HG03571 (cell line): Measurements from ENCODE around the gene SLF2.

Experiments used
- ATAC-seq: cut with Tn5 transposase; IDR thresholded peaks from one replicate; pipeline ENCODE4 v1.9.1; 2021; ENCODE audit not compliant: unreplicated experiment

Gene SLF2, protein sequence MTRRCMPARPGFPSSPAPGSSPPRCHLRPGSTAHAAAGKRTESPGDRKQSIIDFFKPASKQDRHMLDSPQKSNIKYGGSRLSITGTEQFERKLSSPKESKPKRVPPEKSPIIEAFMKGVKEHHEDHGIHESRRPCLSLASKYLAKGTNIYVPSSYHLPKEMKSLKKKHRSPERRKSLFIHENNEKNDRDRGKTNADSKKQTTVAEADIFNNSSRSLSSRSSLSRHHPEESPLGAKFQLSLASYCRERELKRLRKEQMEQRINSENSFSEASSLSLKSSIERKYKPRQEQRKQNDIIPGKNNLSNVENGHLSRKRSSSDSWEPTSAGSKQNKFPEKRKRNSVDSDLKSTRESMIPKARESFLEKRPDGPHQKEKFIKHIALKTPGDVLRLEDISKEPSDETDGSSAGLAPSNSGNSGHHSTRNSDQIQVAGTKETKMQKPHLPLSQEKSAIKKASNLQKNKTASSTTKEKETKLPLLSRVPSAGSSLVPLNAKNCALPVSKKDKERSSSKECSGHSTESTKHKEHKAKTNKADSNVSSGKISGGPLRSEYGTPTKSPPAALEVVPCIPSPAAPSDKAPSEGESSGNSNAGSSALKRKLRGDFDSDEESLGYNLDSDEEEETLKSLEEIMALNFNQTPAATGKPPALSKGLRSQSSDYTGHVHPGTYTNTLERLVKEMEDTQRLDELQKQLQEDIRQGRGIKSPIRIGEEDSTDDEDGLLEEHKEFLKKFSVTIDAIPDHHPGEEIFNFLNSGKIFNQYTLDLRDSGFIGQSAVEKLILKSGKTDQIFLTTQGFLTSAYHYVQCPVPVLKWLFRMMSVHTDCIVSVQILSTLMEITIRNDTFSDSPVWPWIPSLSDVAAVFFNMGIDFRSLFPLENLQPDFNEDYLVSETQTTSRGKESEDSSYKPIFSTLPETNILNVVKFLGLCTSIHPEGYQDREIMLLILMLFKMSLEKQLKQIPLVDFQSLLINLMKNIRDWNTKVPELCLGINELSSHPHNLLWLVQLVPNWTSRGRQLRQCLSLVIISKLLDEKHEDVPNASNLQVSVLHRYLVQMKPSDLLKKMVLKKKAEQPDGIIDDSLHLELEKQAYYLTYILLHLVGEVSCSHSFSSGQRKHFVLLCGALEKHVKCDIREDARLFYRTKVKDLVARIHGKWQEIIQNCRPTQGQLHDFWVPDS

DNA sequence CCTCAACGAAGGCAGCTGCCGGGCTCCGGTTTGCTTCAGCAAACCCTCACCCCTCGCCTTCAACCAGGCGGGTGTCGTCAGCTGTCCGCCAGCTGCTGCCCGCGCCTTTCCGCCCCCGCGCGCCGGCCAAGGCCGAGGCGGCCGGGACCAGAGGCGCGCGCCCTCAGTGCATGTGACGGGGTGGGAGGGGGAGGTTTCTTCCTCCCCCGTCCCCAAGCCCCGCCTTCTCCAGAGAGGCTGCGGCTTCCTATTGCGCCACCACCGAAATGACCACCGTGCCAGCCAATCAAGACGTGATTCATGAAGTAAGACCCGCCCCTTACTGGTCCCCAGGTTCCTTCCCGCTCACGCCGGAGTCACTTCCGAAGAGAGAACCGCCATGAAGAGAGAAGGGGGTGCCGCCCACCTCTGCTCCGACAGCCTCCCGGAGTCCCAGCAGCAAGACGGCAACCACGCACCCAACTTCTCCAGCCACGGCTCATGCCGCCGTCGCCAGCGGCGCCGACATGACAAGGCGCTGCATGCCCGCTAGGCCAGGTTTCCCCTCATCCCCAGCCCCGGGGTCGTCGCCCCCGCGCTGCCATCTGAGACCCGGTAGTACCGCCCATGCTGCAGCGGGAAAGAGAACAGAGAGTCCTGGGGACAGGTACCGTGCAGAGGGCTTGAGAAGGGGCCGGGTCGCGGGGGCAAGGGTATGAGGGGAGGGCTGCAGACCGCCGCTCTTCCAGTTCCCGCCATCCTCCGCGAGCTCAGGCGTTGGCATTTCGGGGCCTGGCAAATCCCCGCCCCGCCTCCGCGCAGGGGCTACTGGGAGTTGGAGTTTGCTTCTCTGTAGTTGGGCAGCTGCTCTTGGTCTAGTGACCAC, at the start of gene SLF2:
SLF2 (plus strand) TSS at position 359 of the 865 bp plus-strand sequence; CDS start at position 507, 148 bp downstream.
- peak; percentile 92 for ATAC-seq

DNA sequence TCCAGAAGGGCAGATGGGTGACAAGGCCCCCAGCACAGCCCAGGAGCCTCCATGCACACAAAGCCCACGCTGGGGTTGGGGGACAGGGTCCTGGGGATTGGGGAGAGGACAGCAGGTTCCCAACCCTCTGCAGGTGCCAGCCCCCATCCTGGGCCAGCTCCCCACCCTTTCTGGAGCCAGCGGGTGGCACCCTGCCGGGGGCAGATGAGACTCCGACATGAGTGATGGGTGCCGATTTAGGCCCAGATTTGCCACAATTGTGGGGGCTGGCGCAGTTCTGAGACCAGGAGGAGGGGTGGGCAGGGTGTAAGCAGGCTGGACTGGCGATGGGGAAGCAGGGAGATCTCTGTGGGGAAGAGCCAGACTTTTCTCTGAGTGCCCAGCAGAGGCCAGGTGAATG, 49.3 kb upstream of the SLF2 start:
- no peak for ATAC-seq

DNA sequence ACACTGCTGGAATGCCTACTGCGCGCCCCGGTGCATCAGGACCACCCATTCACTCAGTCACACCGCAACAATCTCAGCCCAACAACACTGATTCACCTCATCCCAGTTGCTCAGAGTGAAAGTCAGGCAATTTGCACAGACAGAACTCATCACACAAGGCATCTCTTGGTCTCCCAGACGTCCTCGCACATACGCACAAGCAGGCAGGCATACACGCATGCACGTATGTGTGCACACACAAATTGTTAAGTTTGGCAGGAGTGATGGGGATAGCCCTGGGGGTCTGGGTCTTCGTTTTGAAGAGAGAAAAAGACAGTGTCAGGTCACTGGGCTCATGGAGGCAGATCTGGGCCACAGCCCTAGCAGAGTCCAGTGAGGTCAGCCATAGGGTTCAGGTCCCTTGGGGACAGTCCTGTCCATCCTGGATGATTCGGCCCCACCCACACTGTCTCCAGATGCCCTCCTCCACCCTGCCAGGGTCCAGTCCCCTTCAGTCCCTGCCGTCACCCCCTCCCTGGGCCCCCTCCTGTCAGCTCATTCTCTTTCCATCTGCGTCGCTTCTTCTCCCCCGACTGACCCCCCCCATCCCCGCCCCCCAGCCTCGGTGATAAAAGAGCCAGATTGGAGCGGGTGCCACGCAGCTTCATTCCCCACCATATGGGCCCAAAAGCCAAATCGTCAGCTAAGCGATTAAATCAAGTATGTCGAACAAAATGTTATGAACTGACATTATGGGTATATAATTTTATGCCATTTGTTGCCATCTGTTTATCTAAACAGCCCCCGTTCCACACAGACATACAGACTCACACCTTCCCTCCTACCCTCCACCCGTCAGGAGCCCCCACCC, 48.5 kb upstream of the SLF2 start:
- no peak for ATAC-seq

DNA sequence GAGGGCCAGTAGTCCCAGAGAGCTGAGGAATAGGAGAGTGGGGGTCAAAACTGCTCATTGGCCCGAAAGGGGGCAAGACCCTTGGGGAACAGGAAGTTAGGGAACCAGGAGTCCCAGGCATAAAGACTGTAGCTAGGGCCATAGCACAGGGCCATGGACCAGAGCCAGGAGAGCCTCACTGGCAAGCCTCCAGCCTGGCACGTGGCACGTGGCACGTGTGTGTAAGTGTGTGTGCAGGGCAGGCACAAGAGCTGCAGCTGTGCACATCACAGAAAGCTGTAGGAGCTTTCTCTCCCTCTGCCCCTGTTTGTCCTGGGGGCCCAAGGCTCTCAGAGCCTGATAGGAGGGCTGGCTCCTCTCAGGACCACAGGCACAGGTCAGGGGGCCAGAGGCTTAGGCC, 47.8 kb upstream of the SLF2 start:
- ATAC-seq = no peak

DNA sequence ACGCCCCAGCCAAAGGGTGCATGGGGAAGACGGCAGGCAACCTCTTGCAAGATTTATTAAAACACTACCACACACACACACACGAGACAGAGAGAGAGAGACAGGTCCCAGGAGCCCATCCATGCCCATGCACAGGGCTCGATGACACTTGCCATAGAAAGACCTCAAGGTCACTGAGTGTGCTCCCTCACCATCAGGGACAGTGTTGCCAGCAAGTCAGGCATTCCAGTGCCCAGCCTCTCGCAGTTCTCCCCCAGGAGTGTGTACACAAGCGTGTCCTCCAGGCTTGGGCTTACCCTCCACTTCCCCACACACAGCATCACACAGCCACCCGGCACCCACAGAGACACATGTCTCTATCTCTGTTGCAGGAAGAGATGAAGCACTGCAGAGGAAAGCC, 46.8 kb upstream of the SLF2 start:
- ATAC-seq = no peak

DNA sequence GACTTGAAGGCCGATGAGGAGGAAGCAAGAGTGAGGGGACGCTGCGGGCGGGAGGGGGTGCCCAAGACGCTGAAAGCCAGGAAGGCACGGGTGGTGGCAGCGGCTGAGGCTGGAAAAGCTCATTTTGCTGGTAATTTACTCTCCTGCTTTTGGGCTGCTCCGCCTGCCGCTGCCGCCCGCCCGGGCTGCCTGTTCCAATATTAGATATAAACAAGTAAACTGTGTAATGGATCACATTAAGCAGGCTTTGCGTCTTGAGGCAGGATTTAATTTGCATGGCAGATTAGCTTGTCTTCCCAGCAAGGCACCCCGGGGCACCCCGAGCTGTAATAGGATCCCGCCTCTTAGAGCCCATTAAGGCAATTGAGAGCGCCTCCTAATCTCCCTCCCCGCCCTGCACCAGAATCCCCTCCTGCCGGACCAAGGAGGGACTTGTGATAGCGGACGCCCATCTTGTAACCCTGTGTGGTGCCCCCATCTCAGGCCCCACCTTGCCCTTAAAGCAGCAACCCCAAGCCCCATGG, 46.1 kb upstream of the SLF2 start:
- no peak for ATAC-seq

DNA sequence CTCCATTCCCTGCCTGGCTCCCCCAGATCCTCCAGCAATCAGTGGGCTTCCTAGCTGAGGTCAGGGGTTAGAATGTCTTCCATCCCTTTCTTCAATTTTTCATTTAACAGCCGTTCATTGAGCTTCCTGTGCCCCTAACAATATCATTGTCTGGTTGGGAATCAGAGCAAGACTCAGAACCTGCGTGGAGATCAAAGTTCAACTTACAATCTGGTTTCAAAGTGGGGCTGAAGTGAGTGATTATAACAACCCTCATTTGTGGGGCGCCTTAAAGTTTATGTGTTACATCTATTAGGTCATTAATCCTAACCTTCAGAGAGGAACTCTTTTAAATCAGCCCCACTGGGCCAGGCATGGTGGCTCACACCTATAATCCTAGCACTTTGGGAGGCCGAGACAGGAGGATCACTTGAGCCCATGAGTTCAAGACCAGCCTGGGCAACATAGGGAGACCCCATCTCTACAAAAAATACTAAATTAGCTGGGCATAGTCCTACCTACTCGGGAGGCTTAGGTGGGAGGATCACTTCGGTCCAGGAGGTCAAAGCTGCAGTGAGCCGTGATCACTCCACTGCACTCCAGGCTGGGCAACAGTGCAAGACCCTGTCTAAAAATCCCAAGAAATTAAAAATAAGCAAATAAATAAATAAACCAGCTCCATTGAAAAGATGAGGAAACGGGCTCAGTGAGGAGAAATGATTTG, 45.4 kb upstream of the SLF2 start:
- ATAC-seq = no peak

DNA sequence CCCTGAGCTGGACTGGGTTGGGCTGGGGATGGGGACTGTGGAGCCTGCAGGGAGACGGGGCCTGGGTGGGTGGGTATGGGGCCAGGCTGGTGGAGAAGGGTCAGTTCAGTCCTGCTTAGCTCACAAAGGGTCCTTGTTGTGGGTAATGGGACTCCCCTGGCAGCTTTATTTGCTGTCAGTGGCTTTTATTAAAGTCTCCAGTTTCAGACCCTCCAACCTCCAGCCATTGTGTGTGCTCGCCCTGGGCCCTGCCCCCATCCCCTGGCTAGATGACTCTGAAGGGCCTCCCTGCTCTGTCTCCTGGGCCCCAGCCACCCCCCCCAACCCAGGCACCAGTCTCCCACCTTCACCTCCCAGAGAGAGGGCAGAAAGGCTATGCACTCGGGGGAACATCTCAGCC, 44.4 kb upstream of the SLF2 start:
- ATAC-seq = no peak

DNA sequence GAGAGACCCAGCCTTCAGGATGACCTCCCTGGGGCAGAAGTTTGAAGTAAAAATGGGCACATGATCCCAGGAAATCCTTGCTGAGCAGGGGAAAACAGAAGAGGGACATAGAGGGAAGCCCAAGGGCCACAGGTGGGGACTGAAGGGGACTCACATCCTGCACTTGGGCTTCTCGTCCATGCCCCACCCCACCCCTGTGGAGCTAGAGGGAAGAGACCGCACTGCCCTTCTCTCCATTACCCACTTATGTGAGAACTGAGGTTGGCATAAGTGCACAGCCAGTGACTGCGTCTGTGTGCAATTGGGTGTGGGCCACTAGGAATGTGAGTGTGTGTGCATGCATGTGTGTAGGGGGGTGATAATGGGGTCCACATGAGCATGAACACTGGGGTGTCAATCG, 43.4 kb upstream of the SLF2 start:
- ATAC-seq = no peak

DNA sequence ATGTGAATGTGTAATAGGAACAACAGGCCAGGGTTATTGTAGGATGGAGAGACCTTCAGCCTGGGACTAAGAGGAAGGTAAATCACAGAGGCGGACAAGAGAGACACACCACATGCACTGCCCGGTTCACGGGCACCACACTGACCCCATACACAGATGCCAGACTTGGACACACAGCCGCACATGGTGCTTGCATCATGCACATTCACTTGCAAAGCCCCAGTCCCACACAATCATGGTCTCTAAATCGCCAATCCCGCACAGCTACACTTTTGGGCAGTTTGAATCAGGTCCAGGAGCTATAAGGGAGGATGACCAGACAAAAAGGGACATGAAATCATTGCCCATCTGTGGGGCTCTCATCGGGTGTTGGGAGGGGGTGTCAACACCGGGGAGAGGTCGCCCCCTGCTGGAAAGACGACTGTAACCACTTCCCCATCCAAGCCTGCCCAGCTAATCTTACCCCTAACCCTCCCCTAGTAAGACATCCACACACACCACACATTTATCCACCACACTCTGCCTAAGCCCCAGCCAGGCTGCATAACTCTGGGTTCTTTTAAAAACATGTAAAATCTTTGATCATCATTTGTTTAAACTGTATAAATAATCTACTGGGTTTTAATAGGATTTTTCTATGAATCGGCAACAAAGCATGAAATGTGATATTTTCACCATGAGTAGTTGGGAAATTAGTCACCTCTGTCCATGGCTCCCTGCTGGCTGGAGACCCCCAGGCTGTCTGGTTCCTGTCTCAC, 40.5 kb upstream of the SLF2 start:
- no peak for ATAC-seq

DNA sequence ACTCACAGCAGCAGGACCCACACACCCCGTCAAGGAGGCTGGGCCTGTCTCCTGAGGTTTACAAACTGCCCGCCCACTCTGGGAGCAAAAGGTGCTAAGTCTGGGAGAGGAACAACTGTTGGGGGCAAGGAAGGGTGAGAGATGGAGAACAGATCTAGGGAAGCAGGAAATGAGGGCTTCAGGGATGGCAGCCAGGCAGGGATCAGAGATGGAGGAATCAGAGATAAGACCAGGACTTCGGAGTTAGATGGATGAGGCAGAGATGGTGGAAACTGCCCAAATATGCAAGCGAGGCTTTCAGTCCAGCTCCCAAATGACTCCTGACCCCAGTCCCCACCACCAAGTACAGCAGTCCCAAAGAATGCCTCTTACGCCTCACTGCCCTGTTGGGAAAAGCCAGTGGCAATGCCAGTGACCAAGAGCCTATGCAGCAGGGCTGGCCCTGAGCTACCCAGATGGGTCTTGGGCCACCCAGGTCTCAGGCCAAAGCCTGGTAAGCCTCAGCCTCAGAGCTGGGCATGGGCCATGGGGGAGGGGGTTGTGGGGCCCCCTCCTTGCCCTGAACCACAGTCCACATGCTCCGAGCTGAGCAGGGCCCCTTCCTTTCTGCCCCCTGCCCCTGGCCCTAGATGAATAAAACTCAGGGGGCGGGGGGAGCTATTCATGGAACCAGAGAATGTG, 39.5 kb upstream of the SLF2 start:
- no peak for ATAC-seq

DNA sequence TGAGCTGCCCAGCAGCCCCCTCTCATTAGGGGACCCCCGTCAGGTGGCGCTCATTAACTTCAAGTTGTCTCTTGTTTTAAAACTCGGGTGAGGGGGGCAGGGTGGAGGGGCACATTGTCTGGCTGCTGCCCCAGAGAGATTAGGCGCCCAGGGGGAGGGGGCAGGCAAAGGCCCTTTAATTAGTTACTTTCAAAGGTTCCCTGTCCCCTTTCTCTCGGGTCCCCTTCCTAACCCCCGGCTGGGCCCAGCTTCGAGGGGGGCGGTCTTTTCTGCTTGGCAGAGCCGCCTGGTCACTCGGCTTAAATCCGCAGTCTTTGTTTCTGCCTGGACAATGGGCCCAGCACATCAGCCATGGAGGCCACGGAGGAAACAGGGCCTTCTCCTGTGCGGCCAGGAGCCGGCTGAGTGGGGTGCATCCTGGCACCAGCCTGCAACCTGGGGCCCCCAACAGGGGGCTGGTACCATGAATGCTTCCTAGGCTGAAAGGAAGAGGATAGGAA, 38.9 kb upstream of the SLF2 start:
- ATAC-seq = no peak

DNA sequence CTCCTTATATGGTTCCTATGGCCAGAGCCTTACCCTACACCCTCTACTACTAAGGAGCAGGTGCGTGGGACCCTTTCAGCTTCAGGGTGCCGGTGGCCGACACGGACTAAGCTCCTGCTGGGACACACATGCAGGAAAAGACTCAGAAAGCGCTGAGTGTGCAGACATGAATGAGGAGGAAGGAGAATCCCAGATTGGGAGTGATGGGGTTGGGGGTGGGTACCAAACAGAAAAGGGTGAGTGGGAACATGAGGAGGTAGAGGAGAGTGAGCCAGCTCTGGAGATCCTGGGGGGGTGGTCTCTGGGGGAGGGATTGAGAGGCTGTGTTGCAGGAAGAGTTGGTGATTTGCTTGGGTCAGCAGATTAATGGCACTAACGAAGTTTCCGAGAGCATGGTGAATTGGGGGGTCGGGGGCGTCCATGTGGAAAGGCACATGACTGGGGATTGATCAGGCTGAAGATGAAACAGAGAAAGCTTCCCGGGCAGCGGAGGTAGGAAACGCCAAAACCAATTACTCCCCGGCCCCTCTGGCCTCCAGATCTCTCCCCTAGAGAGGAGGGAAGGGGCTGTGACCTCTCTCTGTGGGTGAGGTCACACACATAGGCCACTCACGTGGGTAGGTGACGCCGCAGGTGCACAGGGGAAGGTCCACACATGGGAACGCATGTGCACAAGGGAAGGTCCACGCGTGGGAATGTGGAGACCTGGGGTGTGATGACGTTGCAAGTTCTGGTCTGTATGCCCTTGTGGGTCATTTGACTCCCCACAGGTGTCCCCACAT, 37.9 kb upstream of the SLF2 start:
- no peak for ATAC-seq

DNA sequence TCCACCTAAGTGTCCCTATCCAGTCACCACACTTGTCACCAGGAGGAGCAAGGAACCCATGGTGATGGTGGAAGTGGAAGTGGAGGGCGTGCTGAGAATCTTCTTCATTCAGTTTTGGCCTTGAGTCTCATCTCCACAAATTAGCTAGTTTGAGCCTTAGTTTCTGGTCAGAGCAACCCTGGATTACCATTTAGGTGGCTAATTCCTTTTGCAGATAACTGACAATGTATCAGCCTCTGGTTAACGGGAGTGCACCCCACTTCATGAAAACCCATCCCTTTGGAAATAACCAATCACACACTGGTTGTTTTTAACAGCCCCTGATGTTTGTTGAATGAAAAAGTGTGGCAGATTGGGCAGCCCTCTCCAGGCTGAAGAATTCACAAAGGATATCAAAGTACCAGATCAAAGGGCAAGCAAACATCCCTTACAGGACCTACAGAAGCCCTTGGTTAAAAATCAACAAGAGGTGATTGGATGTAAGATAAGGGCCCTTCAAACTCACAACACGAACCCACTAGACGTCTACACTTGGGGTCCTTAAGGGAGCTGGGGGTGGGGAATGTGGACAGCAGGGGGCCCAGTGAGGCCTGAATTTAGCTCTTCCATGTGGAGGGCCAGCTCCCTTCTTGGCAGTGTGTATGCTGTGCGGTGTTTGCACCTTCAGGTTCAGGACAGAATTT, 37.1 kb upstream of the SLF2 start:
- no peak for ATAC-seq

DNA sequence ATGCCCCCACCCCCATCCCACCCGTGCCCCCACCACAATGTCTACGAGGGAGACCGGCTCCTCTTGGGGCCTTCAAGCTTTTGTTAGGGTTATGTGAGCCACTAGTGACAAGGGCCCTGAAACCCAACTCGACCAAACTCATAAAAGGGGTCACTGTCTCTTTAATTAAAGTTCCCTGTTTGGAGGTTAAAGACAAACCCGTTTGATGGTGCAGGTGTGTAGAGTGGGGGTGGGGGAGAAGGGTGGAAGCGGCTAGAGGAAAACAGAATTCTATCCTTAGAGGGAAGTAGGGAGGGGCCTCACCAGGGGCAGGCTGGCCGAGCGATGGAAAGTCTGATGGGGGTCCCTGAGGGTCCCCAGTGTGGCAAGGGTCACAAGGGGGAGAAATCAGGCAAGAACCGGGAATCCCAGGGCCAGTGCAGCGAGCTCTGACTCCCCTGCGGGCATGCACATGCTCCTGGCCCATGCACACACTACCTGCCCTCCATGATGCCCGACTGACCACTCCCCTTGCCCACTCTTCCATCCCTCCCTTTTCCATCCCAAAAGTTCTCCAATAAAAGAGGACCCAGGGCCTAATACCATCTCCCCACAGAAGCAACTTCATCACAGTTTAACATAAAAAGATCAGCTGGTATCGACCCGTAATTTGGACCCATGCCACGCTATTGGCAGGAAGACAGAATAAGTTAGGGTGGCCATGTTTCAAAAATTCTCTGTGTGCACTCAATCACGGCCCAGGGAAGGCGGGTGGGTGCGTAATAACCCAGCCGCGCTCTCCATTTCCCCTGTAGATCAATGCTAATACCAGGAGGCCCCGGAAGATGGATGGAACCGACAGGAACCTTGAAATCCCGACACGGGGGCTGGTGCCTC, 35.9 kb upstream of the SLF2 start:
- no peak for ATAC-seq
